ENCODE results near the gene BOLL.

The BOLL gene

DNA sequence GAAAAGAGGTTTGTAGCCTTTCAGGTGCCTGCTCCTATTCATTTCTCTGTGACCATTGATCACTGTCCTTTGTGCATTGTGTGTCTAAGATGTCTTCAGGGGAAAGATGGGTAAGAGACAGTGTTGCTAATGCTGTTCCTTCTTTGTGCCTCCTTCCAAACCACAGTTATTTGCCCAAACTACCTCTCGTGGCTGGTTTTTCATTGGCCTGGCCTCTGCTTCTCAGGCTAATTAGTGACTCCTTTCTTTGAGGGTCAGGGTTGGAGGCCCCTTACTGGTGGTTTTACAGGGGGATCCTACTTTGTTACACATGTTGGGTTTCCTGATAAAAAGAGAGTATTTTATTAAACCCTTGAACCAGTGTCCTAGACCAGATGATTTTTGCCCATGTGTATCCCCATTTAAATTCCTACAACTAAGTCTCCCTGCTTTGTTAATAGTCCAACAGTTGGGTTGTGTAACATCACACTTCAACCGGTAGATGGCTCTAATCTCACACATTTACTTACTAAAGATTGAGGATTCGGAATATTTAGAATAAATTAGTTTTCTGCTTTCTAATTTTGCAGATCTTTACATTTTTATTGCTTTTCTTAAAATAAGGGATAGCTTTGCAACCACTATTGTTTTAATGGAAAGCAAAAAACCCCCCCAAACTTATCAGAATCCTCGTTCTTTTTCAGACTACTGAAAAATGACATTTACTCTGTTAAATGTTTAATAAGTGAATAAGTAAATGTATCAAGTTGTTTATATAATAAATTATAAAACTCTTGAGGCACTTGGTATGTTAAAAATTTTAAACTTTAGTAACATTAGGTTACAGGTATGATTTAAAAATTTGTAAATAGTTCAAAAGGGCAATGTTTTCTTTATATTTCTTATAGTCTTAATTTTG, 77.6 kb downstream of the BOLL start:
- TF ChIP-seq, protein P1, sequence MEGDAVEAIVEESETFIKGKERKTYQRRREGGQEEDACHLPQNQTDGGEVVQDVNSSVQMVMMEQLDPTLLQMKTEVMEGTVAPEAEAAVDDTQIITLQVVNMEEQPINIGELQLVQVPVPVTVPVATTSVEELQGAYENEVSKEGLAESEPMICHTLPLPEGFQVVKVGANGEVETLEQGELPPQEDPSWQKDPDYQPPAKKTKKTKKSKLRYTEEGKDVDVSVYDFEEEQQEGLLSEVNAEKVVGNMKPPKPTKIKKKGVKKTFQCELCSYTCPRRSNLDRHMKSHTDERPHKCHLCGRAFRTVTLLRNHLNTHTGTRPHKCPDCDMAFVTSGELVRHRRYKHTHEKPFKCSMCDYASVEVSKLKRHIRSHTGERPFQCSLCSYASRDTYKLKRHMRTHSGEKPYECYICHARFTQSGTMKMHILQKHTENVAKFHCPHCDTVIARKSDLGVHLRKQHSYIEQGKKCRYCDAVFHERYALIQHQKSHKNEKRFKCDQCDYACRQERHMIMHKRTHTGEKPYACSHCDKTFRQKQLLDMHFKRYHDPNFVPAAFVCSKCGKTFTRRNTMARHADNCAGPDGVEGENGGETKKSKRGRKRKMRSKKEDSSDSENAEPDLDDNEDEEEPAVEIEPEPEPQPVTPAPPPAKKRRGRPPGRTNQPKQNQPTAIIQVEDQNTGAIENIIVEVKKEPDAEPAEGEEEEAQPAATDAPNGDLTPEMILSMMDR (IDR thresholded peaks at IDR 0.05; ENCODE audit: insufficient read depth, low read length, missing control alignments): peak; percentile 45
- no peak for DNase-seq (ENCODE audit: low read depth, low spot score)
- POLR2A ChIA-PET: interaction anchor here (0.6 to 1.0 kb wide), 2 partner anchors 207 to 273 kb away, joined by 3 read pairs; partner anchors contain the start of genes HSPE1 and SF3B1
- peak overlapping the region; percentile 90 for H3K4me3 ChIP-seq (ENCODE audit: low read depth, low read length)
- CTCF ChIA-PET: interaction anchor here (0.9 to 3.8 kb wide), 10 partner anchors 8 to 589 kb away, joined by 3 to 33 read pairs (median 5); no protein-coding TSS in a partner anchor

DNA sequence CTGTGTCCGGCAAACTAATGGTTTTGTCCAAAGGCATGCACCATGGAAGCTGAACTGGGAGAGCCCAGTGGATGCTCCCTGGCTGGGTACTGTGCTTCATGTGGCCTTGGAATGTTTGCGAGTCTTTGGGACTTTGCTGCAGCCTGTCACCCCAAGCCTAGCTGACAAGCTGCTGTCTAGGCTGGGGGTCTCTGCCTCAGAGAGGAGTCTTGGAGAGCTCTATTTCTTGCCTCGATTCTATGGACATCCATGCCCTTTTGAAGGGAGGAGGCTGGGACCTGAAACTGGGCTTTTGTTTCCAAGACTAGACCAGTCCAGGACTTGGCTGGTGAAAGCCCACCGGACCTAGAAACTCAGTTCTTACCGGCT, 78.3 kb downstream of the BOLL start:
- no peak for DNase-seq (ENCODE audit: low read depth, low spot score)
- peak overlapping the region; percentile 90 for H3K4me3 ChIP-seq (ENCODE audit: low read depth, low read length)
- POLR2A ChIA-PET: interaction anchor here (0.6 to 1.0 kb wide), 2 partner anchors 207 to 272 kb away, joined by 3 read pairs; partner anchors contain the start of genes HSPE1 and SF3B1
- TF ChIP-seq, protein P1 (IDR thresholded peaks at IDR 0.05; ENCODE audit: insufficient read depth, low read length, missing control alignments): no peak
- CTCF ChIA-PET: interaction anchor here (0.7 to 3.8 kb wide), 13 partner anchors 9 to 264 kb away, joined by 3 to 33 read pairs (median 5); partner anchors contain the start of genes HSPD1 and HSPE1

DNA sequence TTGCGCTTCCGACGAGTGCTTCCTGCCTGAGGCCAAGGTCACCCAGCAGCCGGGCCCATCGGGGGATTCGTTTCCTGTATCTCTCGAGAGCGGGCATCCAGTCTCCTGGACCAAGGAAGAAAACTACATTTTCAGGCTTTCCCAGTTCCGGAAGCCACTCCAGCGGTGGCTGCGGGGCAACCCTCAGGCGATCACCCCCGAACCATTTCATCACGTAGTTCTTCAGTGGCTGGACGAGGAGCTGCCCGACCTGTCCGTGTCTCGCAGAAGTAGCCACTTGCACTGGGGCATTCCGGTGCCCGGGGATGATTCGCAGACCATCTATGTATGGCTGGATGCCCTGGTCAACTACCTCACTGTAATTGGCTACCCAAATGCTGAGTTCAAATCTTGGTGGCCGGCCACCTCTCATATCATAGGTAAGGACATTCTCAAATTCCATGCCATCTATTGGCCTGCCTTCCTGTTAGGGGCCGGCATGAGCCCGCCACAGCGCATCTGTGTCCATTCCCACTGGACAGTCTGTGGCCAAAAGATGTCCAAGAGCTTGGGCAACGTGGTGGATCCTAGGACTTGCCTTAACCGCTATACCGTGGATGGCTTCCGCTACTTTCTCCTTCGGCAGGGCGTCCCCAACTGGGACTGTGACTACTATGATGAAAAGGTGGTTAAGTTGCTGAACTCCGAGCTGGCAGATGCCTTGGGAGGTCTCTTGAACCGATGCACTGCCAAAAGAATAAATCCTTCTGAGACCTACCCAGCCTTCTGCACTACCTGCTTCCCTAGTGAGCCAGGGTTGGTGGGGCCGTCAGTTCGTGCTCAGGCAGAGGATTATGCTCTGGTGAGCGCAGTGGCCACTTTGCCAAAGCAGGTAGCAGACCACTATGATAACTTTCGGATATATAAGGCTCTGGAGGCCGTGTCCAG, 78.9 kb downstream of the BOLL start:
- TF ChIP-seq, protein P1 (IDR thresholded peaks at IDR 0.05; ENCODE audit: insufficient read depth, low read length, missing control alignments): no peak
- peak overlapping the region; percentile 90 for H3K4me3 ChIP-seq (ENCODE audit: low read depth, low read length)
- DNase-seq (ENCODE audit: low read depth, low spot score): no peak
- CTCF ChIA-PET: interaction anchor here (0.7 to 3.8 kb wide), 12 partner anchors 8 to 263 kb away, joined by 3 to 33 read pairs (median 4); partner anchors contain the start of genes HSPD1 and HSPE1
- POLR2A ChIA-PET: interaction anchor here (1.0 to 1.8 kb wide), 2 partner anchors 206 to 271 kb away, joined by 3 to 4 read pairs; partner anchors contain the start of genes HSPE1 and SF3B1

DNA sequence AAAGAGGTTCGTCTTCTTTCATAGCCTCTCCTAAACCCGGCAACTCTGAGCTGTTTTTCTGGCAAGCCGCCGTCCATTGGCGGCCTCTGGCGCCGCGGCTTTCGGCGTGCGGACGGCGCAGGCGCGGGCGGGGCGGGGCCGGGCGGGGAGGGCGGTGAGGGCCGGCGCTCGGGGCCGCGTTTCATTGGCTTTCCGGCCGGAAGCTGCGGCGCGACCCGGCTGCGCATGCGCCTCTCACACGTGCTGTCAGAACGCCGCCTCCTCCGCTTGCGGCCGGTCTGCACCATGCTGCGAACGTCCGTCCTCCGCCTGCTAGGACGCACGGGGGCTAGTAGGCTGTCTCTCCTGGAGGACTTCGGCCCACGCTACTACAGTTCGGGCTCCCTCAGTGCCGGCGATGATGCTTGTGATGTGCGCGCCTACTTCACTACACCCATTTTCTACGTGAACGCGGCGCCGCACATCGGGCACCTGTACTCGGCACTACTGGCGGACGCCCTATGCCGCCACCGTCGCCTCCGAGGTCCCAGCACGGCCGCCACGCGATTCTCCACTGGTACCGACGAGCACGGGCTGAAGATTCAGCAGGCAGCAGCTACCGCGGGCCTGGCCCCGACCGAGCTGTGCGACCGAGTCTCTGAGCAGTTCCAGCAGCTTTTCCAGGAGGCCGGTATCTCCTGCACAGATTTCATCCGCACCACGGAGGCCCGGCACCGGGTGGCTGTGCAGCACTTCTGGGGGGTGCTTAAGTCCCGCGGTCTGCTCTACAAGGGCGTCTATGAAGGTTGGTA, 79.8 kb downstream of the BOLL start, which contains the start of gene MARS2:
TSS of gene MARS2 (plus strand) at position 249 of the 791 bp plus-strand sequence. CDS start at position 286, 37 bp downstream.
- peak; percentile 29 for DNase-seq (ENCODE audit: low read depth, low spot score)
- TF ChIP-seq, protein P1 (IDR thresholded peaks at IDR 0.05; ENCODE audit: insufficient read depth, low read length, missing control alignments): no peak
- POLR2A ChIA-PET: interaction anchor here (1.1 to 1.8 kb wide), 2 partner anchors 189 to 270 kb away, joined by 3 to 4 read pairs; partner anchors contain the start of gene SF3B1
- CTCF ChIA-PET: interaction anchor here (1.7 to 3.8 kb wide), 2 partner anchors 24 to 74 kb away, joined by 6 to 33 read pairs; no protein-coding TSS in a partner anchor
- peak within 1 kb of the TSS; percentile 90 for H3K4me3 ChIP-seq (ENCODE audit: low read depth, low read length)

DNA sequence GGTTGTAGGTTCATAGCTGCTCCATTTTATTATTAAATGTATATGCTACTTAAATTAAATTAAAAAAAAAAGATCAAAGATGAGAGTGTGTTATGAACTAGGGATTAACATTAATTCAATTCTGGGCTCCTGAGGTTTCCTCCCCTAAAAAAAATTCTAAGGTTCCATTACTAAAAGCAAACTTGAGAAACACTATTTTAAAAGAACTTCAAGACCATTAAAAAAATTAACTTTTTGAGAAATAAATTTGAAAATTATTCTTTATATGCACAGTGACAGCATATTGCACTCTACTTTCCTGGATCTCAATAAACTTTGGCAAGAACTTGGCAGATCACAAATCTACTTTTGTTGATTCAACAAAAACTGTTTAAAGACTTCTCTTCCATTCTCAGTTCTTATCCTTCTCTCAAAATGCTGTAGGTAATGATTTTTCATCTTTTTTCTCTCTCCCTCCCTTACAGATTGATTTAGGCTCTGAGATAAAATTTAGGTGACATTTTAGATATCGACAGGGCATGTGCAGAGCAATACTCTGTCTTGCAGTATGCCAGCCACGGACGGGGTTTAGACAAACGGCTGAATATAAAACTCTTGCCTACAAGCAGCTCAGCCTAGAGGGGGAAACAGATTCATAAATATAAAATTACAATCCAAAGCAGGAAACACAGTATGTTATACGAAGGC, 80.5 kb downstream of the BOLL start:
- H3K4me3 ChIP-seq (ENCODE audit: low read depth, low read length): peak overlapping the region; percentile 59
- CTCF ChIA-PET: interaction anchor here (3.8 kb wide), 1 partner anchor 75 kb away, joined by 33 read pairs; no protein-coding TSS in a partner anchor
- POLR2A ChIA-PET: interaction anchor here (1.1 to 1.8 kb wide), 2 partner anchors 188 to 270 kb away, joined by 3 to 4 read pairs; partner anchors contain the start of gene SF3B1
- no peak for DNase-seq (ENCODE audit: low read depth, low spot score)
- TF ChIP-seq, protein P1 (IDR thresholded peaks at IDR 0.05; ENCODE audit: insufficient read depth, low read length, missing control alignments): no peak
